ENCODE data around the gene CDKN3. TPM values are rescaled to one million over a fixed set of nuclear protein-coding genes. Genes with fewer than 3 reads are reported as not detected.

CDKN3 gene
- total and polyA plus RNA-seq, 9 donors: 0.56 to 3.1 (median 2.2) TPM

DNA sequence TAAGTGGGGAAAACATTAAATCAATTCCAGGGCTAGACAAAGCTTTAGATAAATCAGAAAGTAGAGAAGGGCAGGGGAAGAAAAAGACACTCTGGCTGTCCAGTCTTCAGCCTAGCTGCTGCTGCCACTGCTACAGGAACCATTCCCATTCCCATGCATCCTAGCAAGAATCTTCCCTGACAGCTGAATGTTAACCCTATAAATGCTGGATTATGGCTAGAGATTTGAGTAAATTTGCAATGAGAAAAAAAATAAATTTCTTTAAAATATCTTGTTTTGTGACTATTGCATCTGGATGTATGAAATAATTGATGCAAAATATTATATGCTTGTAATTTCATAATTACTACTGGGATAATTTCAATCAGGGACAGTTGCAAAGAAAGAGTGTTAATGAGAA is 15.0 kb upstream of the CDKN3 start:
- intact Hi-C loops (cut with DNase I): no loop called here
- H3K27ac ChIP-seq: no peak overlapping the region
- H3K9me3 ChIP-seq: no peaks in the 10 kb centered on the region
- no peaks in the 10 kb centered on the region for H3K27me3 ChIP-seq
- DNase-seq: no peak
- no peaks in the 10 kb centered on the region for H3K4me1 ChIP-seq (ENCODE audit: insufficient read depth)
- no peaks in the 10 kb centered on the region for H3K36me3 ChIP-seq
- TF ChIP-seq, protein P1, sequence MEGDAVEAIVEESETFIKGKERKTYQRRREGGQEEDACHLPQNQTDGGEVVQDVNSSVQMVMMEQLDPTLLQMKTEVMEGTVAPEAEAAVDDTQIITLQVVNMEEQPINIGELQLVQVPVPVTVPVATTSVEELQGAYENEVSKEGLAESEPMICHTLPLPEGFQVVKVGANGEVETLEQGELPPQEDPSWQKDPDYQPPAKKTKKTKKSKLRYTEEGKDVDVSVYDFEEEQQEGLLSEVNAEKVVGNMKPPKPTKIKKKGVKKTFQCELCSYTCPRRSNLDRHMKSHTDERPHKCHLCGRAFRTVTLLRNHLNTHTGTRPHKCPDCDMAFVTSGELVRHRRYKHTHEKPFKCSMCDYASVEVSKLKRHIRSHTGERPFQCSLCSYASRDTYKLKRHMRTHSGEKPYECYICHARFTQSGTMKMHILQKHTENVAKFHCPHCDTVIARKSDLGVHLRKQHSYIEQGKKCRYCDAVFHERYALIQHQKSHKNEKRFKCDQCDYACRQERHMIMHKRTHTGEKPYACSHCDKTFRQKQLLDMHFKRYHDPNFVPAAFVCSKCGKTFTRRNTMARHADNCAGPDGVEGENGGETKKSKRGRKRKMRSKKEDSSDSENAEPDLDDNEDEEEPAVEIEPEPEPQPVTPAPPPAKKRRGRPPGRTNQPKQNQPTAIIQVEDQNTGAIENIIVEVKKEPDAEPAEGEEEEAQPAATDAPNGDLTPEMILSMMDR (IDR thresholded peaks at IDR 0.05): no peak
- TF ChIP-seq EP300 (IDR thresholded peaks at IDR 0.05) (no peak), POLR2A (IDR thresholded peaks at IDR 0.05) (no peak)
- H3K4me3 ChIP-seq: no peak overlapping the region

DNA sequence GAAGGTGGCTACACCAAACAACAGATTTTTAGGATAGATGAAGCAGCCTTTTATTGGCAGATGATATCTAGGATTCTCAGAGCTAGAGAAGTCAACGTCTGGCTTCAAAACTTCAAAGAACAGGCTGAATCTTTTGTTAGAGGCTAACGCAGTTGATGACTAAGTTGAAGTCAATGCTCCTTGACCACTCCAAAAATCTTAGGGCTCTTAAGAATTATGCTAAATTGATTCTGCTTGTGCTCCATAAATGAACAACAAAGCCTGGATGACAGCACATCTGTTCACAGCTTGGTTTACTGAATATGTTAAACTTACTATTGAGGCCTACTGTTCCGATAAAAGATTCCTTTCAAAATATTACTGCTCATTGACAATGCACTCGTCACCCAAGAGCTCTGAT is 13.0 kb upstream of the CDKN3 start:
- intact Hi-C loops (cut with DNase I): no loop called here
- no peak for TF ChIP-seq EP300 (IDR thresholded peaks at IDR 0.05)
- TF ChIP-seq, protein P1 (IDR thresholded peaks at IDR 0.05): no peak
- no peak for TF ChIP-seq POLR2A (IDR thresholded peaks at IDR 0.05)
- no peaks in the 10 kb centered on the region for H3K36me3 ChIP-seq
- no peaks in the 10 kb centered on the region for H3K9me3 ChIP-seq
- no peak overlapping the region for H3K4me3 ChIP-seq
- H3K4me1 ChIP-seq (ENCODE audit: insufficient read depth): no peaks in the 10 kb centered on the region
- WGBS, 3 donors: 93 to 94% (median 94%) methylated on average over 4 of the region's 4 CpGs
- DNase-seq: no peak
- H3K27ac ChIP-seq: no peak overlapping the region
- no peaks in the 10 kb centered on the region for H3K27me3 ChIP-seq

DNA sequence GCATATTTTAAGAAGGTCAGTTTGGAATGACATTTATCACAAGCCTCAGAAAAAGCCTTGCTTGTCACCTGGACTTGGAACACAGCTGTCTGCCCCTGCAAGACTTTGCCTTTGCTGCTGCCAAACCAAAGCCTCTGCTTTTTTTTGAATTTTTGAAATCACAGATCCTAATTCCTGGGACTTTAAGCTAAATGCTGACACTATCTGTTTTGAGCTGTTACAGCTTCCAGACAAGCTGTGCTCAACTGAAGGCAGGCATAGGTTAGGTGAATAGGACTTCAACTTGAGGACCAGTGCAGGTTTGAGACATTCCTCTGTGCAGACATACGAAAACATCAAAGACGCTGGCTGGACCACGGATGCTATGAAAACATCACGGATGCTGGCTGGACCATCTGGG is 11.3 kb upstream of the CDKN3 start:
- WGBS, 3 donors: 23 to 42% (median 28%) methylated on average over 4 of the region's 4 CpGs
- intact Hi-C loops (cut with DNase I): no loop called here
- Histone ChIP-seq H3K9me3 (no peaks in the 10 kb centered on the region), H3K27ac (no peak overlapping the region), H3K27me3 (no peaks in the 10 kb centered on the region), H3K36me3 (no peaks in the 10 kb centered on the region), H3K4me1 (ENCODE audit: insufficient read depth) (no peaks in the 10 kb centered on the region), H3K4me3 (no peak overlapping the region)
- DNase-seq: no peak
- TF ChIP-seq POLR2A (IDR thresholded peaks at IDR 0.05): no peak
- no peak for TF ChIP-seq EP300 (IDR thresholded peaks at IDR 0.05)
- TF ChIP-seq, protein P1 (IDR thresholded peaks at IDR 0.05): no peak

DNA sequence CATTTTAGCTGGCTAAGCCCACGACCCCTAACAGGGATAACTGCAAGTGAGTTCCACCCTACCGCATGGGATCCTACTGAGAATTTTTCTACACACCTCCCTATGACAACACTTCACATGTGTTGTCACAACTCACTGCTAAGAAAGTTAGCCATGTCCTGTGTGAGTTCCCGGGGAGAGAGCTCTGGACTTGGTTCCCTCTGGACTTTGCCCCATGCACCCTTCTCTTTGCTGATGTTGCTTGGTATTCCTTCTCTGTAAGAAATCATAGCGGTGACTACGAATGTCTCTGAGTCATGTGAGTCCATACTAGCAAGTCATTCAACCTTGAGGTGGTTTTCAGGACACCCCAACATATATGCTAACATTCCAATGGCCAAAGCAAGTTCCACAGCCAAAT is 9.5 kb upstream of the CDKN3 start:
- H3K27me3 ChIP-seq: no peaks in the 10 kb centered on the region
- no peaks in the 10 kb centered on the region for H3K4me1 ChIP-seq (ENCODE audit: insufficient read depth)
- intact Hi-C loops (cut with DNase I): no loop called here
- no peak for DNase-seq
- 93 to 94% (median 93%) methylated on average over 5 of the region's 5 CpGs for WGBS, 3 donors
- no peak overlapping the region for H3K27ac ChIP-seq
- no peaks in the 10 kb centered on the region for H3K9me3 ChIP-seq
- TF ChIP-seq POLR2A (IDR thresholded peaks at IDR 0.05) (no peak), EP300 (IDR thresholded peaks at IDR 0.05) (no peak)
- TF ChIP-seq, protein P1 (IDR thresholded peaks at IDR 0.05): no peak
- no peak overlapping the region for H3K4me3 ChIP-seq
- H3K36me3 ChIP-seq: no peaks in the 10 kb centered on the region
